GM06990 (cell line): ENCODE measurements around the gene OTOF.

ENCODE experiments used
- DNase-seq: peaks from one replicate; pipeline ENCODE4 v3.0.0-alpha.2; 2011; ENCODE audit not compliant: insufficient read length; ENCODE audit errors: extremely low read depth
- H3K27me3 ChIP-seq: replicated peaks from 2 replicates; pipeline ENCODE4 v1.6.0; 2011; ENCODE audit warnings: low read length; ENCODE audit not compliant: control insufficient read depth, insufficient read depth
- H3K36me3 ChIP-seq: 2 replicates; pipeline ENCODE4 v1.5.1; 2011; ENCODE audit warnings: low read length; ENCODE audit not compliant: control insufficient read depth, insufficient read depth
- H3K4me3 ChIP-seq: replicated peaks from 2 replicates; pipeline ENCODE4 v1.5.1; 2011; ENCODE audit warnings: low read depth, mild to moderate bottlenecking, control low read depth, low read length
- TF ChIP-seq, protein P1 (sequence below): IDR thresholded peaks from 2 replicates; pipeline ENCODE4 v1.5.1; 2011; ENCODE audit warnings: low read length, control low read depth, mild to moderate bottlenecking, inconsistent platforms; ENCODE audit not compliant: insufficient read depth, poor library complexity, severe bottlenecking

The OTOF gene

DNA sequence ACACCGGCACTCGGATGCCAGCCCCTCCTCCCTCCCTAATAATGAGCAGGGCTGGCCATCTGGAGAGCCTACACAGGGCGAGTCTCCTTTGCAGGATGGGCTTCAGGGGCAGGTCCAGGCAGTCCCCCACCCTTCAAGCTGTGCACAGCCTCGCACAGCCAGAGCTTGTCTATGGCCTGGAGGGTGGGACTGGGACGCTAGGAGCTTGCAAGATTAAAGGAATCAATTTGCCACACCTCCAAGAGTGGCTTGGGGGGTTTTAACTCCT is 43.9 kb upstream of the OTOF start:
- Histone ChIP-seq H3K4me3 (no peak overlapping the region), H3K27me3 (peaks cover 2% of the 10 kb centered on the region), H3K36me3 (no peaks in the 10 kb centered on the region)
- TF ChIP-seq, protein P1, sequence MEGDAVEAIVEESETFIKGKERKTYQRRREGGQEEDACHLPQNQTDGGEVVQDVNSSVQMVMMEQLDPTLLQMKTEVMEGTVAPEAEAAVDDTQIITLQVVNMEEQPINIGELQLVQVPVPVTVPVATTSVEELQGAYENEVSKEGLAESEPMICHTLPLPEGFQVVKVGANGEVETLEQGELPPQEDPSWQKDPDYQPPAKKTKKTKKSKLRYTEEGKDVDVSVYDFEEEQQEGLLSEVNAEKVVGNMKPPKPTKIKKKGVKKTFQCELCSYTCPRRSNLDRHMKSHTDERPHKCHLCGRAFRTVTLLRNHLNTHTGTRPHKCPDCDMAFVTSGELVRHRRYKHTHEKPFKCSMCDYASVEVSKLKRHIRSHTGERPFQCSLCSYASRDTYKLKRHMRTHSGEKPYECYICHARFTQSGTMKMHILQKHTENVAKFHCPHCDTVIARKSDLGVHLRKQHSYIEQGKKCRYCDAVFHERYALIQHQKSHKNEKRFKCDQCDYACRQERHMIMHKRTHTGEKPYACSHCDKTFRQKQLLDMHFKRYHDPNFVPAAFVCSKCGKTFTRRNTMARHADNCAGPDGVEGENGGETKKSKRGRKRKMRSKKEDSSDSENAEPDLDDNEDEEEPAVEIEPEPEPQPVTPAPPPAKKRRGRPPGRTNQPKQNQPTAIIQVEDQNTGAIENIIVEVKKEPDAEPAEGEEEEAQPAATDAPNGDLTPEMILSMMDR = no peak
- no peak for DNase-seq

DNA sequence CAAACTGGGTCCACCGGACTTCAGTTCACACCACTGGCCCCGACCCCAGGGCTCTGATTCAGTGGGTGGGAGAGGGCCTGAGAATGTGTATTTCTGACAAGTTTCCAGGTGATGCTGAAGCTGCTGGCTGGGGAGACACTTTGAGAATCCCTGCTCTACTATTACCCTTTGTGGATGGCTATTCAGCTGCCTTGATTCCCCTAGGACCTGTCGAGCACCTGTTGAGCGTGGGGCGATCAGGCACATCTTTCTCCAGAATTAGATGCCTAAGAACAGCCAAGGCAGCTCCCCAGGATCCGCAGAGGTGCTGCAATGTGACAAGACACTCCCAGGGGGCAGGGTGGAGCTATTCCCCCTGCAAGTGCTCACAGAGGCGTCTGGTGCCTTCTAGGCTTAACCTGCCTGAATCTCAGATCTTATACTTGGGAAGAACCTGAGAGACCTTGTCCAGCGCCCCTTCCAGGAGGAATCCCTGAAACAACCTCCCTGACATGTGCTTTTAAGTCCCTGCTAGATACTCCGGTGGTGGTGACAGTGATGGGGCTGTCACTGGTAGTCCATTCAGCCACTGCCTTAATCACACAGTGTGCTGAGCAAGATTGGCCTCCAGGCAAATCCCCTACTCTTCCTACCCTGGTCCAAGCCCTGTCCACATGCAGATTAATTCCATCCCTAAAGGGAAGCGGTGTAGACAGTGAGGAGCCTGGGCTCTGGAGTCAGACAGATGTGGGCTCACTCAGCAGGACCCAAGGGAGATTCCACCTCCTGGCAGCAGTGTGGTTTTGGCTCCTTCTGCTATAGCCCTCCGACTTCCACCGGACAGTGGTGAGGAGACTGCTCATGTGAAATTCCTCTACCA is 43.4 kb upstream of the OTOF start:
- H3K27me3 ChIP-seq = peaks cover 2% of the 10 kb centered on the region
- no peak overlapping the region for H3K4me3 ChIP-seq
- no peaks in the 10 kb centered on the region for H3K36me3 ChIP-seq
- TF ChIP-seq, protein P1 = peak; percentile 56
- DNase-seq = no peak

DNA sequence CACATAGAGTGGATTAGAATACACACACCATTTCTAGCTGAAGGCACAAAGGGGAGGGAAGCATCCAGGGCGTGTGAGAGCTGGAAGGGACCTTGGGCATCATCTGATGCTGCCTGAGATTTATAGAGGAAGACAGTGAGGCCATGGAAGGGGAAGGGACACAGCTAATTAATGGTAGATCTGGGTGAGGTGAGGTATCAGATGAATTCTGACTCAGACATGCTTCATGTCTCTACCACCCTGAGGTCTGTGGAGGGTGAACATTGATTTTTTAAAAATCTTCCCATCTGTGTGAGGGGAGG is 42.2 kb upstream of the OTOF start:
- Histone ChIP-seq H3K4me3 (no peak overlapping the region), H3K27me3 (peaks cover 2% of the 10 kb centered on the region), H3K36me3 (no peaks in the 10 kb centered on the region)
- DNase-seq = no peak
- TF ChIP-seq, protein P1 = no peak

DNA sequence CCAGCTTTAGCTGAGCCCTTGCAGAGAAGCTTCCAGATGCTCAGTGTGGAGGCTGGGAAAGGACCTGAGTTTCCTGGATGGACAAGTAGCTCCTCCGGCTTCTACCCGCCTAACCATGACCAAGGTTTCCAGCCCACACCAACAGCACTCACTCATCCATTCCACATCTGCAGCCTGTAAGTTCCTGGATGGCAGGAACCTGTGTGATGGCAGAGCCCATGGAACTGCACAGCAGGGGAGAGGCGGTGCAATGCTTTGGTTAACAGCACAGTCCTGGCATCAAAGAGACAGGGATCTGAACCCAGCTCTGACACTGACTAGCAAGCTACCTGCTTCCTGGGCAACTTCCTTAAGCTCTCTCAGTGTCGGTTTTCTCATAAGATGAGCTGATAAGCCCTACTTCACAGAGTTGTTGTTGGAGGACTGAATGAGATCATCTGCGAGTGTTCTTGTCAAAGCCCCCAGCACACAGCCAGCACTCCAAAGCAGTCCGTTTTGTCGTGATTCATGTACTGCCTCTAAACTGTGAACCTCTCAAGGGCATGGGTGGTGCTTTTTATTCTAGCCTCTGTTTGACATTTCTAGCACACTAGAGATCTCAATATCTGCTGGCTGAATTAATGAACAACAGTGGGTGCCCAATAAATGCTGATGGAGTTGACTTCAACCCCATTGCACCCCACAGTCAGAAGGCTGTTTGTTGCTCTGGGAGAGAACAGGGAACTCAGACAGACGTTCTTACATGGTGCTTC is 41.6 kb upstream of the OTOF start:
- Histone ChIP-seq H3K4me3 (no peak overlapping the region), H3K36me3 (no peaks in the 10 kb centered on the region), H3K27me3 (peaks cover 2% of the 10 kb centered on the region)
- no peak for DNase-seq
- TF ChIP-seq, protein P1 = no peak

DNA sequence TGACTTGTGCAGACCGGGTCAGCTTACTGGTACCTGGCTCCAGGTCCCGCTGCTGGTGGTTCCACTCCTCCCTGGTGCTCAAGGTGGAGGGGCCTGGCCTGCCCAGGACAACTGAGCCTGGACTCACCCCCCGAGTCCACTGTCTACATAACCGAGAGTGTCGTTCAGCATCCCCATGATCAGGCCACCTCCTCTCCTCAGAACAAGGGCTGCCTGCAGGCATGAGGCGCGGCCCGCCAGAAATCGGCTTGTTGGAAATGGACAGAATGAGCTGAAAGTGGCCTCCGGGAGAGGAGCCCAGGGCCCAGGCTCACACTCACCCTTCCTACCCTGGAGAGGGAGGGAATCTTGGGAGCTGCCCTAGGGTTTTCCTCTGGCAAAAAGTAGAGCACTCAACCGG is 38.9 kb upstream of the OTOF start:
- Histone ChIP-seq H3K4me3 (no peak overlapping the region), H3K36me3 (no peaks in the 10 kb centered on the region), H3K27me3 (no peaks in the 10 kb centered on the region; the same call in 1 of the 2 replicates)
- TF ChIP-seq, protein P1 = no peak
- DNase-seq = no peak

DNA sequence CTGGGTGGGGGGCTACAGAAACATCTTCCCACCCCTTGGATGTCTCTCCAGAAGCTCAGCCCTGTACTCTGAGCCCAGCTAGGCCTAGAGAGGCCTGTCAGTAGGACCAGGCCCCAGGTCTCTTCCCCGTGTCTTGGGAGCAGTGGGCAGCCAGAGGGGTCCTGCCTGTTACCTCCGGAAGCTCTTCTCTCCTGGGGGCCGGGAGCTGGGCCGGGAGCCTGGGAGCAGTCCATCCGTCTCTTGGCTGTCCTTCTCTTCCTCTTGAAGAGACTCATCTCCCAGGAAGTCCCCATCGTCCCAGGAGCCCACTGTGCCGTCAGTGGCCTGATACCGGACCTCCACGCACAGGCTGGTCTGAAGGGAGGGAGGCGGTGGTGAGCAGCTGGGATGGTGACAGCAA is 38.3 kb upstream of the OTOF start:
- Histone ChIP-seq H3K4me3 (no peak overlapping the region), H3K36me3 (no peaks in the 10 kb centered on the region), H3K27me3 (no peaks in the 10 kb centered on the region; the same call in 1 of the 2 replicates)
- TF ChIP-seq, protein P1 = no peak
- no peak for DNase-seq
